Spinal cord (tissue), 10 donors: ENCODE measurements around the gene COL8A1. TPM values are rescaled to one million over a fixed set of nuclear protein-coding genes. Genes with fewer than 3 reads are reported as not detected.

Source experiments
- DNase-seq, 6 donors: peaks; one replicate each; pipeline versions ENCODE4 v3.0.0 to v3.0.0-alpha.2; 2013 to 2015; ENCODE audit warnings: low spot score in 6 of 6, low read depth in 4 of 6
- H3K27ac ChIP-seq: one replicate; pipeline ENCODE4 v1.5.1; 2013; ENCODE audit warnings: low read depth, low read length, control low read depth
- H3K27me3 ChIP-seq: one replicate; pipeline ENCODE4 v1.6.1; 2013; ENCODE audit warnings: low read length; ENCODE audit not compliant: control insufficient read depth, insufficient read depth
- H3K36me3 ChIP-seq: one replicate; pipeline ENCODE4 v1.6.1; 2013; ENCODE audit warnings: low read length; ENCODE audit not compliant: control insufficient read depth, insufficient read depth
- H3K4me1 ChIP-seq: one replicate; pipeline ENCODE4 v1.6.1; 2013; ENCODE audit warnings: low read length; ENCODE audit not compliant: control insufficient read depth, insufficient read depth
- H3K4me3 ChIP-seq: one replicate; pipeline ENCODE4 v1.5.1; 2013; ENCODE audit warnings: low read depth, low read length, control low read depth
- H3K9me3 ChIP-seq: one replicate; pipeline ENCODE4 v1.6.1; 2013; ENCODE audit warnings: low read length; ENCODE audit not compliant: control insufficient read depth, insufficient read depth
- WGBS: methylation state at CpG from one replicate; pipeline ENCODE4 v1.1.5; 2013; ENCODE audit warnings: missing lambda C conversion rate; ENCODE audit not compliant: insufficient coverage; 5-methylcytosine and 5-hydroxymethylcytosine counted together
- polyA plus RNA-seq, 2 donors: library from polyadenylated mRNA; unstranded; fragments of 120-200 nt; gene quantifications; one replicate each; pipeline ENCODE4 v1.2.1, GENCODE V29; 2013; ENCODE audit not compliant: insufficient read length in 2 of 2
- total RNA-seq, 2 donors: library from RNA; depleted of rRNA in 1 of 2; stranded (reverse); fragments of 120-200 nt in 1 of 2; fragments of >200 nt in 1 of 2; gene quantifications; one replicate each; pipeline versions ENCODE4 v1.2.3 to v1.2.4, GENCODE V29; 2013 to 2014
- donor health status: healthy.

The COL8A1 gene
- total and polyA plus RNA-seq, 4 donors = 3.4 to 200 (median 110) TPM

DNA sequence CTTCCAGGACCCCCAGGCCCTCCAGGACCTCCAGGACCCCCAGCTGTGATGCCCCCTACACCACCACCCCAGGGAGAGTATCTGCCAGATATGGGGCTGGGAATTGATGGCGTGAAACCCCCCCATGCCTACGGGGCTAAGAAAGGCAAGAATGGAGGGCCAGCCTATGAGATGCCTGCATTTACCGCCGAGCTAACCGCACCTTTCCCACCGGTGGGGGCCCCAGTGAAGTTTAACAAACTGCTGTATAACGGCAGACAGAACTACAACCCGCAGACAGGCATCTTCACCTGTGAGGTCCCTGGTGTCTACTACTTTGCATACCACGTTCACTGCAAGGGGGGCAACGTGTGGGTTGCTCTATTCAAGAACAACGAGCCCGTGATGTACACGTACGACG lies 157.2 kb downstream of the COL8A1 start:
- H3K4me1 ChIP-seq = no peaks in the 10 kb centered on the region
- DNase-seq = no peak
- no peaks in the 10 kb centered on the region for H3K36me3 ChIP-seq
- no peak overlapping the region for H3K4me3 ChIP-seq
- no peak overlapping the region for H3K27ac ChIP-seq
- 91% methylated on average over 14 of the region's 15 CpGs for WGBS
- no peaks in the 10 kb centered on the region for H3K27me3 ChIP-seq
- H3K9me3 ChIP-seq = no peaks in the 10 kb centered on the region

DNA sequence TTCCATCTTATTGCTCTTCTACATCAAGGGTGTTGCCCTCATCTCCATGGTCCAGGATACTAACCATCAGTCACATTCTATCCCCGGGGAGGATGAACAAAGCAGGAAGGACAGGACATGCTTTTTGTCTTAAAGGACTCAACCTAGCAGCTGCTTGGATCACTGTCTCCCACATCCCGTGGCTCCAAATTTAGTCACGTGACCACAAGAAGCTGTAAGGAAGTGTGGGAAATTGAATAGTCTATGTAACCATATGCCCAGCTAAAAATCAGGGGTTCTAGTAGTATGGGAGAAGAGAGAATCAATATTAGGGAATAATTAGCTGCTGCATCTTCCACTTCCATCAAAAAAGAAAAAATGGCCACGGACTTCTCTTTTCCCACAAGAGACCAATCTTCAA lies 161.0 kb downstream of the COL8A1 start:
- Histone ChIP-seq H3K36me3 (no peaks in the 10 kb centered on the region), H3K9me3 (no peaks in the 10 kb centered on the region), H3K27me3 (no peaks in the 10 kb centered on the region), H3K27ac (no peak overlapping the region), H3K4me3 (no peak overlapping the region), H3K4me1 (no peaks in the 10 kb centered on the region)
- WGBS = 71% methylated on average over 1 of the region's 4 CpGs
- no peak for DNase-seq

GRCh38 chr3:99803297-99803696 lies 164.9 kb downstream of the COL8A1 start:
- no peak for DNase-seq
- WGBS = no CpG with 5 or more reads among the region's 1 CpG
- H3K4me1 ChIP-seq = no peaks in the 10 kb centered on the region
- no peak overlapping the region for H3K4me3 ChIP-seq
- no peaks in the 10 kb centered on the region for H3K27me3 ChIP-seq
- H3K36me3 ChIP-seq = no peaks in the 10 kb centered on the region
- H3K9me3 ChIP-seq = peaks cover 8% of the 10 kb centered on the region
- H3K27ac ChIP-seq = no peak overlapping the region

- H3K4me3 ChIP-seq = no peak overlapping the region
- no peaks in the 10 kb centered on the region for H3K36me3 ChIP-seq
- no peak for DNase-seq
- H3K4me1 ChIP-seq = no peaks in the 10 kb centered on the region
- WGBS = 88% methylated on average over 1 of the region's 2 CpGs
- no peaks in the 10 kb centered on the region for H3K27me3 ChIP-seq
- H3K27ac ChIP-seq = no peak overlapping the region
- peaks cover 8% of the 10 kb centered on the region for H3K9me3 ChIP-seq
These were observed 166.8 kb downstream of the COL8A1 start for GRCh38 chr3:99805160-99805559.

GRCh38 chr3:99808163-99808794 lies 169.9 kb downstream of the COL8A1 start:
- no peaks in the 10 kb centered on the region for H3K4me1 ChIP-seq
- 63% methylated on average over 3 of the region's 4 CpGs for WGBS
- H3K27me3 ChIP-seq = no peaks in the 10 kb centered on the region
- peak in 3 of 6 donors; percentile 2 to 57 (median 22) for DNase-seq
- no peak overlapping the region for H3K4me3 ChIP-seq
- peaks cover 8% of the 10 kb centered on the region for H3K9me3 ChIP-seq
- H3K27ac ChIP-seq = no peak overlapping the region
- no peaks in the 10 kb centered on the region for H3K36me3 ChIP-seq

GRCh38 chr3:99809565-99809964 lies 171.2 kb downstream of the COL8A1 start:
- no peak overlapping the region for H3K27ac ChIP-seq
- 100% methylated on average over 1 of the region's 2 CpGs for WGBS
- H3K9me3 ChIP-seq = peaks cover 8% of the 10 kb centered on the region
- no peaks in the 10 kb centered on the region for H3K27me3 ChIP-seq
- no peak for DNase-seq
- H3K4me1 ChIP-seq = no peaks in the 10 kb centered on the region
- no peaks in the 10 kb centered on the region for H3K36me3 ChIP-seq
- H3K4me3 ChIP-seq = no peak overlapping the region

GRCh38 chr3:99810403-99810802 lies 172.0 kb downstream of the COL8A1 start:
- H3K4me3 ChIP-seq = no peak overlapping the region
- H3K4me1 ChIP-seq = no peaks in the 10 kb centered on the region
- no CpG with 5 or more reads among the region's 1 CpG for WGBS
- no peak for DNase-seq
- H3K27me3 ChIP-seq = no peaks in the 10 kb centered on the region
- H3K9me3 ChIP-seq = peaks cover 1% of the 10 kb centered on the region
- no peak overlapping the region for H3K27ac ChIP-seq
- no peaks in the 10 kb centered on the region for H3K36me3 ChIP-seq

DNA sequence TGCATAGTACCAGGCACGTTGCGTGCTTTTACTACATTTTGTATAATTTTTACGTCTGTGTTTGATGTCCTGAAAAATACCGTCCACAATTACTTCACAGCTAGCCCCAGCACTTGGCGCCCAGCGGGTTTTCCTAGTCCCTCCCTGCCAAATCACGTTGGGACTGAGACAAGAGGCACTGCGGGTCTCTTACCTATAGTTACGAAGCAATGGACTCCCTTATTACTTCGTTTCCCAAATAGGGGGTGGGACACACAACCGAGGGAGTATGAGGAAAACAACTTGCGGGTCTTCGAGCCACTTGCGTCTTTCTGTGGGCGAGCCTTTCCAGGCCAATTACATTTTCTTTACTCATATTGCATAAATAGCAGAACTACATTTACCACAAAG lies 178.6 kb downstream of the COL8A1 start:
- Histone ChIP-seq H3K4me1 (peaks cover 3% of the 10 kb centered on the region), H3K36me3 (no peaks in the 10 kb centered on the region), H3K27ac (peak overlapping the region; percentile 85), H3K9me3 (no peaks in the 10 kb centered on the region), H3K4me3 (peak overlapping the region; percentile 95), H3K27me3 (no peaks in the 10 kb centered on the region)
- DNase-seq = no peak
- WGBS = 0% methylated on average over 12 of the region's 15 CpGs

DNA sequence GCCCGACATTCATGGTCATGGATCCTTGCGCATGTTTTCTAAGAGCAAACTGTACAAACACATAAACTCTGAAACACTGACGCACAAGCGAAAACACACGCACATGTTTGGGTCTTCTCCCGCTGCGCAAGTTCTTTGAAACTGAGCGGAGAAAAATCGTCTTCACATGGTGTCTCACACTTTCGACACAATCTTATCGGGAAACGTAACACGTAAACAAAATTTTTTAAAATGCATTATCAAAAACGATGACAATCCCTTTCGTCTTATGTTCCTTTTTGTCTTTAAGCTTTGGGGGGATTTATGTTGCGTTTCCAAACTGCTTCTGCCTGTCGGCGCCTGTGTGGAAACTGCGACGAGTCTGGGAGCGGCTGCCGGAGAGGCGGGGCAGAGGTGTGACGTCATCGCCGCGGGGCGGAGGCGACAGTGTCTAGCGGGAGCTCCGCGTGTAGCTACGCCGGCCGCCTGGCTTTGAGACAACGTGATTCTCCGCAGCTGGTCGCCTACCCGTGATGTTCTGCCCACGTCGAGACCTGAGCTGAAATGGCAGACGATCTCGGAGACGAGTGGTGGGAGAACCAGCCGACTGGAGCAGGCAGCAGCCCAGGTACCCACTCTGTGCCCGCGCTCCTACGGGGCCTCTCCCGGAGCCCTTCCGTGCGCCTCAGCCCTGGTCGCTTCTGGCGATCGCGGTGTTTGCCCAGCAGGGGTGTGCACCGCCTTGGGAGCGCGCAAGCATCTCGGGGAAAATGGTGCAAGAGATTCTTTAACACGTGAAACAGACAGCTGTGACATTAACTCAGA lies 179.2 kb downstream of the COL8A1 start, which contains the start of gene CMSS1:
Gene CMSS1 (plus strand): TSS at position 426 of the 804 bp plus-strand sequence.
- Histone ChIP-seq H3K9me3 (no peaks in the 10 kb centered on the region), H3K27me3 (no peaks in the 10 kb centered on the region), H3K36me3 (no peaks in the 10 kb centered on the region), H3K27ac (peak within 1 kb of the TSS; percentile 85), H3K4me3 (peak within 1 kb of the TSS; percentile 95), H3K4me1 (peaks cover 3% of the 10 kb centered on the region)
- peak; percentile 86 to 97 (median 92) for DNase-seq
- WGBS = under 1% methylated on average over 53 of the region's 60 CpGs

DNA sequence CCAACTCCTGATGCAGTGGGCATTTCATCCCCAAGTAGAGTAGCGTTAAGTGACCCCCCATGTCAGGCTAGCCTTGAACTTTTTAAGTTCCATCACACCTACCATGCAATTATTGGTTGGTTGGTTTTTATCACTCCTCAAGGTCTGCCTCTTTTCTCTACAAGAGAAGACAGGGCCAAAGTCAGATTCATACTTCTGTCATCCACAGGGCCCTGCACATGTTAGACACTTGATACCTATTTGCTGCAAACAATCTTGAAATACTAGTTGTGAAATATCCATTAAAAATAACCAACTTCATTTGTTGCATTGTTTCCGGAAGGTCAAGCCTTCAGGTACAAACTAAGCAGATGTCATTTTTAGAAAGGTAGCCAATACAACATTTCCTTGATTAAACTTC lies 180.4 kb downstream of the COL8A1 start:
- Histone ChIP-seq H3K4me1 (peaks cover 3% of the 10 kb centered on the region), H3K36me3 (no peaks in the 10 kb centered on the region), H3K27ac (no peak overlapping the region), H3K9me3 (no peaks in the 10 kb centered on the region), H3K27me3 (no peaks in the 10 kb centered on the region), H3K4me3 (no peak overlapping the region)
- DNase-seq = no peak
- 100% methylated on average over 1 of the region's 2 CpGs for whole genome bisulfite sequencing
